ENCODE measurements around the gene POU6F2. TPM values are rescaled to one million over a fixed set of nuclear protein-coding genes. Genes with fewer than 3 reads are reported as not detected.

Gene POU6F2
- total and polyA plus RNA-seq, 2 experiments from 2014 or later, result 7.2 to 7.3 TPM

DNA sequence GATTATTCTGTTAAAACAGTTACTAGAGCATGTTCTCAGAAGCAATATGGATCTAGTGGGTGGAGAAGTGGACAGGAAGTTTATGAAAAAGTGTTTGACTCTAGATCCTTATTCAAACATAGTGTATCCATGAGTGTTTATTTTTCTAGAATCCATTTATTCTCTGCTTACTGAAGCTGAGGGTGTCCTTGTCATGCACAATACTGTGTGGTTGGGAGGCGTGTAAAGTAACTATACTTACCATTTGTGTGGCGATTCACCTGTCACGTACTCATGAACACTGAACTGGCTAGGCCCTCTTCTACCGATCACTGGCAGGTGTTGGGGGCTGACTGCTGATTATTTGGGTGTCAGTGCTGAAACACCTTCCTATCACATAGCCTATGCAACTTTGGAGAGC, 74.0 kb downstream of the POU6F2 start:
- H3K27me3 ChIP-seq (ENCODE audit: insufficient read depth), result no peaks in the 10 kb centered on the region
- peaks cover 7% of the 10 kb centered on the region for H3K9me3 Mint-ChIP-seq
- peaks cover 7% of the 10 kb centered on the region; the same call in 2 of the 3 replicates for H3K4me1 Mint-ChIP-seq
- ATAC-seq (no peak), DNase-seq (ENCODE audit: low spot score) (no peak)
- H2AFZ ChIP-seq, result no peak overlapping the region
- no peaks in the 10 kb centered on the region for H3K79me2 ChIP-seq (replicated peaks; ENCODE audit: insufficient read depth)
- H4K20me1 ChIP-seq (replicated peaks; ENCODE audit: insufficient read depth), result no peaks in the 10 kb centered on the region
- peaks cover 2% of the 10 kb centered on the region; the same call in 1 of the 2 replicates for H3K36me3 ChIP-seq (ENCODE audit: insufficient read depth)
- peaks cover 4% of the 10 kb centered on the region for H3K27me3 Mint-ChIP-seq (ENCODE audit: insufficient read depth, low read depth, poor library complexity)
- no peak overlapping the region for H3K4me2 ChIP-seq
- H3K4me3 Mint-ChIP-seq, result no peak overlapping the region
- TF ChIP-seq NANOG (IDR thresholded peaks at IDR 0.05; ENCODE audit: borderline replicate concordance), result no peak
- TF ChIP-seq, protein P1, sequence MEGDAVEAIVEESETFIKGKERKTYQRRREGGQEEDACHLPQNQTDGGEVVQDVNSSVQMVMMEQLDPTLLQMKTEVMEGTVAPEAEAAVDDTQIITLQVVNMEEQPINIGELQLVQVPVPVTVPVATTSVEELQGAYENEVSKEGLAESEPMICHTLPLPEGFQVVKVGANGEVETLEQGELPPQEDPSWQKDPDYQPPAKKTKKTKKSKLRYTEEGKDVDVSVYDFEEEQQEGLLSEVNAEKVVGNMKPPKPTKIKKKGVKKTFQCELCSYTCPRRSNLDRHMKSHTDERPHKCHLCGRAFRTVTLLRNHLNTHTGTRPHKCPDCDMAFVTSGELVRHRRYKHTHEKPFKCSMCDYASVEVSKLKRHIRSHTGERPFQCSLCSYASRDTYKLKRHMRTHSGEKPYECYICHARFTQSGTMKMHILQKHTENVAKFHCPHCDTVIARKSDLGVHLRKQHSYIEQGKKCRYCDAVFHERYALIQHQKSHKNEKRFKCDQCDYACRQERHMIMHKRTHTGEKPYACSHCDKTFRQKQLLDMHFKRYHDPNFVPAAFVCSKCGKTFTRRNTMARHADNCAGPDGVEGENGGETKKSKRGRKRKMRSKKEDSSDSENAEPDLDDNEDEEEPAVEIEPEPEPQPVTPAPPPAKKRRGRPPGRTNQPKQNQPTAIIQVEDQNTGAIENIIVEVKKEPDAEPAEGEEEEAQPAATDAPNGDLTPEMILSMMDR (conservative IDR thresholded peaks at IDR 0.05; ENCODE audit: low read depth in 2 of 2), result no peak
- TF ChIP-seq, protein P2, sequence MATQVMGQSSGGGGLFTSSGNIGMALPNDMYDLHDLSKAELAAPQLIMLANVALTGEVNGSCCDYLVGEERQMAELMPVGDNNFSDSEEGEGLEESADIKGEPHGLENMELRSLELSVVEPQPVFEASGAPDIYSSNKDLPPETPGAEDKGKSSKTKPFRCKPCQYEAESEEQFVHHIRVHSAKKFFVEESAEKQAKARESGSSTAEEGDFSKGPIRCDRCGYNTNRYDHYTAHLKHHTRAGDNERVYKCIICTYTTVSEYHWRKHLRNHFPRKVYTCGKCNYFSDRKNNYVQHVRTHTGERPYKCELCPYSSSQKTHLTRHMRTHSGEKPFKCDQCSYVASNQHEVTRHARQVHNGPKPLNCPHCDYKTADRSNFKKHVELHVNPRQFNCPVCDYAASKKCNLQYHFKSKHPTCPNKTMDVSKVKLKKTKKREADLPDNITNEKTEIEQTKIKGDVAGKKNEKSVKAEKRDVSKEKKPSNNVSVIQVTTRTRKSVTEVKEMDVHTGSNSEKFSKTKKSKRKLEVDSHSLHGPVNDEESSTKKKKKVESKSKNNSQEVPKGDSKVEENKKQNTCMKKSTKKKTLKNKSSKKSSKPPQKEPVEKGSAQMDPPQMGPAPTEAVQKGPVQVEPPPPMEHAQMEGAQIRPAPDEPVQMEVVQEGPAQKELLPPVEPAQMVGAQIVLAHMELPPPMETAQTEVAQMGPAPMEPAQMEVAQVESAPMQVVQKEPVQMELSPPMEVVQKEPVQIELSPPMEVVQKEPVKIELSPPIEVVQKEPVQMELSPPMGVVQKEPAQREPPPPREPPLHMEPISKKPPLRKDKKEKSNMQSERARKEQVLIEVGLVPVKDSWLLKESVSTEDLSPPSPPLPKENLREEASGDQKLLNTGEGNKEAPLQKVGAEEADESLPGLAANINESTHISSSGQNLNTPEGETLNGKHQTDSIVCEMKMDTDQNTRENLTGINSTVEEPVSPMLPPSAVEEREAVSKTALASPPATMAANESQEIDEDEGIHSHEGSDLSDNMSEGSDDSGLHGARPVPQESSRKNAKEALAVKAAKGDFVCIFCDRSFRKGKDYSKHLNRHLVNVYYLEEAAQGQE (IDR thresholded peaks at IDR 0.05; ENCODE audit: unreplicated experiment), result no peak
- no peak for TF ChIP-seq EZH2 (IDR thresholded peaks at IDR 0.05; ENCODE audit: low read depth, unreplicated experiment)
- no peak for TF ChIP-seq CREB1 (CRISPR knock-in tag; IDR thresholded peaks at IDR 0.05; ENCODE audit: low read depth)
- TF ChIP-seq, protein P3, sequence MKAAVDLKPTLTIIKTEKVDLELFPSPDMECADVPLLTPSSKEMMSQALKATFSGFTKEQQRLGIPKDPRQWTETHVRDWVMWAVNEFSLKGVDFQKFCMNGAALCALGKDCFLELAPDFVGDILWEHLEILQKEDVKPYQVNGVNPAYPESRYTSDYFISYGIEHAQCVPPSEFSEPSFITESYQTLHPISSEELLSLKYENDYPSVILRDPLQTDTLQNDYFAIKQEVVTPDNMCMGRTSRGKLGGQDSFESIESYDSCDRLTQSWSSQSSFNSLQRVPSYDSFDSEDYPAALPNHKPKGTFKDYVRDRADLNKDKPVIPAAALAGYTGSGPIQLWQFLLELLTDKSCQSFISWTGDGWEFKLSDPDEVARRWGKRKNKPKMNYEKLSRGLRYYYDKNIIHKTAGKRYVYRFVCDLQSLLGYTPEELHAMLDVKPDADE (IDR thresholded peaks at IDR 0.05), result no peak
- TF ChIP-seq POLR2AphosphoS5 (IDR thresholded peaks at IDR 0.05; ENCODE audit: low read depth), result no peak
- no peaks in the 10 kb centered on the region for H3F3A ChIP-seq (replicated peaks; ENCODE audit: low read depth)
- no peaks in the 10 kb centered on the region for H3K4me1 ChIP-seq (ENCODE audit: insufficient read depth)
- H3K36me3 Mint-ChIP-seq (ENCODE audit: low read depth), result peaks cover 7% of the 10 kb centered on the region; the same call in 1 of the 3 replicates
- no peak overlapping the region for H3K27ac ChIP-seq (ENCODE audit: low read depth)
- H3K4me3 ChIP-seq, result no peak overlapping the region
- H3K9me2 ChIP-seq (ENCODE audit: insufficient read depth), result no peaks in the 10 kb centered on the region
- no peak overlapping the region for H3K27ac Mint-ChIP-seq

DNA sequence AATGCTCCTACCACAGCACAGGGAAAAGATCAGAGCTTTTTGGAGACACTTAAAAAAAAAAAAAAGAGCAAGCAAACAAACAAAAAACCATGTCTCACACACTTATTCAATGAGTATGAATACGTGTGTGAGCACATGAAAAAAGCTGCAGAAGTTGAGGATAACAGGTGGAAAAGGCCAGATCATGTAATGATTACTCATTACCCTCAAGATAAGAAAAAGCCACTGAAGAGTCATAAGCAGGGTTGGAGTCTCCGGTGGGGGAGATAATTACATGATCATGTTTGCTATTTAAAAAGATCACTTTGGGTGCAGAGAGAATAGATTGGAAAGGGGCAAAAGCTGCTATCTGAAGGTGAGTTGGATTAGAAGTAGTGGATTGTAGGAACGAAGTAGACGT, 77.0 kb downstream of the POU6F2 start:
- Histone ChIP-seq H4K20me1 (replicated peaks; ENCODE audit: insufficient read depth) (no peaks in the 10 kb centered on the region), H3K4me3 (no peak overlapping the region), H3K4me2 (no peak overlapping the region), H3K4me1 (ENCODE audit: insufficient read depth) (no peaks in the 10 kb centered on the region), H2AFZ (no peak overlapping the region), H3K27ac (ENCODE audit: low read depth) (no peak overlapping the region), H3K27me3 (ENCODE audit: insufficient read depth) (no peaks in the 10 kb centered on the region), H3F3A (replicated peaks; ENCODE audit: low read depth) (no peaks in the 10 kb centered on the region), H3K36me3 (ENCODE audit: insufficient read depth) (peaks cover 2% of the 10 kb centered on the region; the same call in 1 of the 2 replicates), H3K9me2 (ENCODE audit: insufficient read depth) (no peaks in the 10 kb centered on the region), H3K79me2 (replicated peaks; ENCODE audit: insufficient read depth) (no peaks in the 10 kb centered on the region)
- no peak for ATAC-seq
- Mint-ChIP-seq H3K27me3 (ENCODE audit: insufficient read depth, low read depth, poor library complexity) (peaks cover 4% of the 10 kb centered on the region), H3K4me3 (no peak overlapping the region), H3K4me1 (peaks cover 7% of the 10 kb centered on the region; the same call in 2 of the 3 replicates), H3K9me3 (peaks cover 7% of the 10 kb centered on the region), H3K27ac (no peak overlapping the region), H3K36me3 (ENCODE audit: low read depth) (peaks cover 7% of the 10 kb centered on the region; the same call in 2 of the 3 replicates)
- DNase-seq (ENCODE audit: low spot score), result no peak
- TF ChIP-seq CREB1 (CRISPR knock-in tag; IDR thresholded peaks at IDR 0.05; ENCODE audit: low read depth) (no peak), POLR2AphosphoS5 (IDR thresholded peaks at IDR 0.05; ENCODE audit: low read depth) (no peak)
- TF ChIP-seq, protein P2 (IDR thresholded peaks at IDR 0.05; ENCODE audit: unreplicated experiment), result no peak

Measured in GM23338 (cell line).